Sciatic nerve (tissue), 2 donors: ENCODE results near the gene MYEOV. TPM values are rescaled to one million over a fixed set of nuclear protein-coding genes. Genes with fewer than 3 reads are reported as not detected.

Experiments used
- ATAC-seq: fragments of 200-7000 bp; cut with Tn5 transposase; one replicate; pipeline ENCODE4 v1.9.1; 2020; ENCODE audit warnings: mild to moderate bottlenecking, moderate library complexity
- DNase-seq: peaks from one replicate; pipeline ENCODE4 v3.0.0-alpha.2; 2020; ENCODE audit warnings: low spot score
- intact Hi-C: fragments of 100-400 bp; cut with DNase I; formaldehyde crosslinking; loops from one replicate; pipeline ENCODE4 v1.14.2; 2022
- total RNA-seq: library from RNA; stranded (reverse); fragmentation: NEBNext Ultra II Directional; extraction: Animal tissue kit (Norgen Biotek cat#: 25700); gene quantifications from one replicate; pipeline ENCODE4 v1.2.1, GENCODE V29; 2021
- donor health status: DM: no; HTN: no; CAD: no.
- donor health status: DM: no; HTN: no; CAD: no.

The MYEOV gene
- total RNA-seq, 1 donor from 2014 or later = 1.2 TPM

- intact Hi-C loops = no loop called here
- DNase-seq (no peak), ATAC-seq (no peak)
These were observed 9.9 kb upstream of the MYEOV start for GRCh38 chr11:69284081-69284511.

- no peak for DNase-seq
- intact Hi-C loops = no loop called here
- no peak for ATAC-seq
These were observed 8.9 kb upstream of the MYEOV start for GRCh38 chr11:69285091-69285490.

GRCh38 chr11:69285766-69286165 is 8.2 kb upstream of the MYEOV start:
- intact Hi-C loops = no loop called here
- DNase-seq (no peak), ATAC-seq (no peak)

- intact Hi-C loops = no loop called here
- DNase-seq (no peak), ATAC-seq (no peak)
These were observed 7.3 kb upstream of the MYEOV start for GRCh38 chr11:69286374-69287371.

- DNase-seq (no peak), ATAC-seq (no peak)
- intact Hi-C loops = no loop called here
These were observed 5.7 kb upstream of the MYEOV start for GRCh38 chr11:69287968-69288882.

- intact Hi-C loops = no loop called here
- ATAC-seq (no peak), DNase-seq (no peak)
These were observed 5.1 kb upstream of the MYEOV start for GRCh38 chr11:69288883-69289242.

- intact Hi-C loops = loop anchor here (10.0 kb wide), 1 partner anchor 354 kb away; the partner anchor contains the start of gene CCND1
- DNase-seq (no peak), ATAC-seq (no peak)
These were observed 3.1 kb upstream of the MYEOV start for GRCh38 chr11:69290806-69291205.

GRCh38 chr11:69291459-69292110 is 2.4 kb upstream of the MYEOV start:
- intact Hi-C loops = loop anchor here (10.0 kb wide), 1 partner anchor 353 kb away; the partner anchor contains the start of gene CCND1
- DNase-seq (no peak), ATAC-seq (no peak)

GRCh38 chr11:69292221-69292648 is 1.7 kb upstream of the MYEOV start:
- intact Hi-C loops = loop anchor here (10.0 kb wide), 1 partner anchor 353 kb away; the partner anchor contains the start of gene CCND1
- ATAC-seq (no peak), DNase-seq (no peak)

- ATAC-seq (no peak), DNase-seq (no peak)
- intact Hi-C loops = loop anchor here (10.0 kb wide), 1 partner anchor 352 kb away; the partner anchor contains the start of gene CCND1
These were observed 868 bp upstream of the MYEOV start for GRCh38 chr11:69293087-69293486.

GRCh38 chr11:69294571-69295078 is 670 bp downstream of the MYEOV start:
- ATAC-seq (no peak), DNase-seq (no peak)
- intact Hi-C loops = loop anchor here (10.0 kb wide), 1 partner anchor 350 kb away; the partner anchor contains the start of gene CCND1

GRCh38 chr11:69295079-69295994 is 1.4 kb downstream of the MYEOV start:
- ATAC-seq (no peak), DNase-seq (no peak)
- intact Hi-C loops = loop anchor here (10.0 kb wide), 1 partner anchor 349 kb away; the partner anchor contains the start of gene CCND1

- ATAC-seq = peak; percentile 52
- intact Hi-C loops = loop anchor here (10.0 kb wide), 1 partner anchor 349 kb away; the partner anchor contains the start of gene CCND1
These were observed 2.3 kb downstream of the MYEOV start for GRCh38 chr11:69295995-69296889.

GRCh38 chr11:69296890-69297786 is 3.2 kb downstream of the MYEOV start:
- ATAC-seq (peak; percentile 83), DNase-seq (peak; percentile 96)
- intact Hi-C loops = loop anchor here (10.0 kb wide), 1 partner anchor 348 kb away; the partner anchor contains the start of gene CCND1

More at GRCh38 chr11:69295995-69296889, 2.3 kb downstream of the MYEOV start:
- no peak for DNase-seq

- intact Hi-C loops = loop anchor here (10.0 kb wide), 1 partner anchor 347 kb away; the partner anchor contains the start of gene CCND1
- no peak for DNase-seq
- ATAC-seq = peak; percentile 8
These were observed 3.9 kb downstream of the MYEOV start for GRCh38 chr11:69297787-69298266.
